Measurements from ENCODE around the gene PARD3. TPM values are rescaled to one million over a fixed set of nuclear protein-coding genes. Genes with fewer than 3 reads are reported as not detected.

Gene PARD3
- total RNA-seq, 1 experiment from 2014 or later, result 46.3 TPM

- BruUV-seq (replicated peaks), result no TSS peak
- DNase-seq (ENCODE audit: low read depth, low spot score), result no peak
- ChIA-PET POLR2A (no interaction called here), RAD21 (ENCODE audit: low non-redundant PET in 1 of 2, low total read pairs in 2 of 2, uncharacterized antibody in 2 of 2, unreplicated experiment in 2 of 2) (no interaction called here), CTCF (no interaction called here)
- Histone ChIP-seq H3K27me3 (ENCODE audit: insufficient read depth, low read length) (no peaks in the 10 kb centered on the region), H4K20me1 (ENCODE audit: insufficient read depth) (peaks cover 15% of the 10 kb centered on the region; the same call in 1 of the 2 replicates), H3K36me3 (ENCODE audit: control insufficient read depth in 1 of 2, insufficient read depth in 2 of 2, low read length in 2 of 2) (no peaks in the 10 kb centered on the region), H3K79me2 (ENCODE audit: insufficient read depth, low read length) (peaks cover 52% of the 10 kb centered on the region), H3K27ac (ENCODE audit: low read depth, low read length) (no peak overlapping the region), H3K4me3 (replicated peaks in 1 of 2; ENCODE audit: low read depth in 1 of 2, low read length in 2 of 2) (no peak overlapping the region), H2AFZ (ENCODE audit: low read depth, low read length, poor library complexity, severe bottlenecking) (no peak overlapping the region), H3K4me1 (ENCODE audit: control insufficient read depth in 1 of 2, insufficient read depth in 2 of 2, low read length in 2 of 2) (peaks cover 20 to 48% of the 10 kb centered on the region in 2 experiments), H3K9me3 (ENCODE audit: control insufficient read depth in 1 of 2, insufficient read depth in 1 of 2, low read depth in 1 of 2, low read length in 2 of 2) (no peaks in the 10 kb centered on the region), H3K9ac (ENCODE audit: low read length) (no peak overlapping the region), H3K9me2 (ENCODE audit: insufficient read depth) (no peaks in the 10 kb centered on the region), H3K4me2 (ENCODE audit: low read length) (no peak overlapping the region)
- intact Hi-C loops (cut with micrococcal nuclease), result no loop called here
- ATAC-seq, result no peak
- TF ChIP-seq ATF3 (IDR thresholded peaks at IDR 0.05), result no peak
- TF ChIP-seq TCF7L2 (IDR thresholded peaks at IDR 0.05; ENCODE audit: borderline replicate concordance, extremely low read depth, insufficient read depth, insufficient read length), result no peak
- no peak for TF ChIP-seq POLR2A (IDR thresholded peaks at IDR 0.05; ENCODE audit: borderline replicate concordance, extremely low read depth, insufficient read depth, insufficient read length)
Measured at GRCh38 chr10:34727595-34728033, 87.5 kb downstream of the PARD3 start.

- Histone ChIP-seq H3K9ac (ENCODE audit: low read length) (no peak overlapping the region), H3K4me3 (replicated peaks in 1 of 2; ENCODE audit: low read depth in 1 of 2, low read length in 2 of 2) (no peak overlapping the region), H2AFZ (ENCODE audit: low read depth, low read length, poor library complexity, severe bottlenecking) (no peak overlapping the region), H3K27ac (ENCODE audit: low read depth, low read length) (no peak overlapping the region), H3K4me2 (ENCODE audit: low read length) (no peak overlapping the region), H3K79me2 (ENCODE audit: insufficient read depth, low read length) (peaks cover 52% of the 10 kb centered on the region), H3K9me3 (ENCODE audit: control insufficient read depth in 1 of 2, insufficient read depth in 1 of 2, low read depth in 1 of 2, low read length in 2 of 2) (no peaks in the 10 kb centered on the region), H4K20me1 (ENCODE audit: insufficient read depth) (peaks cover 13% of the 10 kb centered on the region; the same call in 1 of the 2 replicates), H3K36me3 (ENCODE audit: control insufficient read depth in 1 of 2, insufficient read depth in 2 of 2, low read length in 2 of 2) (no peaks in the 10 kb centered on the region), H3K27me3 (ENCODE audit: insufficient read depth, low read length) (no peaks in the 10 kb centered on the region), H3K9me2 (ENCODE audit: insufficient read depth) (no peaks in the 10 kb centered on the region), H3K4me1 (ENCODE audit: control insufficient read depth in 1 of 2, insufficient read depth in 2 of 2, low read length in 2 of 2) (peaks cover 16 to 43% of the 10 kb centered on the region in 2 experiments)
- ATAC-seq, result no peak
- TF ChIP-seq, protein P1, sequence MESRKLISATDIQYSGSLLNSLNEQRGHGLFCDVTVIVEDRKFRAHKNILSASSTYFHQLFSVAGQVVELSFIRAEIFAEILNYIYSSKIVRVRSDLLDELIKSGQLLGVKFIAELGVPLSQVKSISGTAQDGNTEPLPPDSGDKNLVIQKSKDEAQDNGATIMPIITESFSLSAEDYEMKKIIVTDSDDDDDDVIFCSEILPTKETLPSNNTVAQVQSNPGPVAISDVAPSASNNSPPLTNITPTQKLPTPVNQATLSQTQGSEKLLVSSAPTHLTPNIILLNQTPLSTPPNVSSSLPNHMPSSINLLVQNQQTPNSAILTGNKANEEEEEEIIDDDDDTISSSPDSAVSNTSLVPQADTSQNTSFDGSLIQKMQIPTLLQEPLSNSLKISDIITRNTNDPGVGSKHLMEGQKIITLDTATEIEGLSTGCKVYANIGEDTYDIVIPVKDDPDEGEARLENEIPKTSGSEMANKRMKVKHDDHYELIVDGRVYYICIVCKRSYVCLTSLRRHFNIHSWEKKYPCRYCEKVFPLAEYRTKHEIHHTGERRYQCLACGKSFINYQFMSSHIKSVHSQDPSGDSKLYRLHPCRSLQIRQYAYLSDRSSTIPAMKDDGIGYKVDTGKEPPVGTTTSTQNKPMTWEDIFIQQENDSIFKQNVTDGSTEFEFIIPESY (IDR thresholded peaks at IDR 0.05; ENCODE audit: extremely low read depth, insufficient replicate concordance, low read length), result no peak
- TF ChIP-seq SIN3A (IDR thresholded peaks at IDR 0.05; ENCODE audit: low read depth), result no peak
- TF ChIP-seq, protein P2, sequence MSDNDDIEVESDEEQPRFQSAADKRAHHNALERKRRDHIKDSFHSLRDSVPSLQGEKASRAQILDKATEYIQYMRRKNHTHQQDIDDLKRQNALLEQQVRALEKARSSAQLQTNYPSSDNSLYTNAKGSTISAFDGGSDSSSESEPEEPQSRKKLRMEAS (IDR thresholded peaks at IDR 0.05), result no peak
- TF ChIP-seq, protein P3, sequence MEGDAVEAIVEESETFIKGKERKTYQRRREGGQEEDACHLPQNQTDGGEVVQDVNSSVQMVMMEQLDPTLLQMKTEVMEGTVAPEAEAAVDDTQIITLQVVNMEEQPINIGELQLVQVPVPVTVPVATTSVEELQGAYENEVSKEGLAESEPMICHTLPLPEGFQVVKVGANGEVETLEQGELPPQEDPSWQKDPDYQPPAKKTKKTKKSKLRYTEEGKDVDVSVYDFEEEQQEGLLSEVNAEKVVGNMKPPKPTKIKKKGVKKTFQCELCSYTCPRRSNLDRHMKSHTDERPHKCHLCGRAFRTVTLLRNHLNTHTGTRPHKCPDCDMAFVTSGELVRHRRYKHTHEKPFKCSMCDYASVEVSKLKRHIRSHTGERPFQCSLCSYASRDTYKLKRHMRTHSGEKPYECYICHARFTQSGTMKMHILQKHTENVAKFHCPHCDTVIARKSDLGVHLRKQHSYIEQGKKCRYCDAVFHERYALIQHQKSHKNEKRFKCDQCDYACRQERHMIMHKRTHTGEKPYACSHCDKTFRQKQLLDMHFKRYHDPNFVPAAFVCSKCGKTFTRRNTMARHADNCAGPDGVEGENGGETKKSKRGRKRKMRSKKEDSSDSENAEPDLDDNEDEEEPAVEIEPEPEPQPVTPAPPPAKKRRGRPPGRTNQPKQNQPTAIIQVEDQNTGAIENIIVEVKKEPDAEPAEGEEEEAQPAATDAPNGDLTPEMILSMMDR (IDR thresholded peaks at IDR 0.05 in 2 of 3, conservative IDR thresholded peaks at IDR 0.05 in 1 of 3; ENCODE audit: borderline replicate concordance in 1 of 3, insufficient read depth in 1 of 3, low read depth in 2 of 3, low read length in 2 of 3), result no peak
- TF ChIP-seq EGR1 (IDR thresholded peaks at IDR 0.05; ENCODE audit: low read depth), result no peak
- no peak for TF ChIP-seq POLR2A (IDR thresholded peaks at IDR 0.05; ENCODE audit: borderline replicate concordance, extremely low read depth, insufficient read depth, insufficient read length)
- no TSS peak for BruUV-seq (replicated peaks)
- DNase-seq (ENCODE audit: low read depth, low spot score), result no peak
- ChIA-PET RAD21 (ENCODE audit: low non-redundant PET in 1 of 2, low total read pairs in 2 of 2, uncharacterized antibody in 2 of 2, unreplicated experiment in 2 of 2) (no interaction called here), POLR2A (no interaction called here), CTCF (no interaction called here)
- intact Hi-C loops (cut with micrococcal nuclease), result no loop called here
Measured at GRCh38 chr10:34726862-34727261, 88.2 kb downstream of the PARD3 start.

Data from HCT116 (cell line).